Heart left ventricle (tissue), 16 donors: Measurements from ENCODE around the gene SENP6. TPM values are rescaled to one million over a fixed set of nuclear protein-coding genes. Genes with fewer than 3 reads are reported as not detected.
A peak's percentile ranks its signal among the peaks of the same experiment; 100 is the strongest.

Experiments used
- ATAC-seq, 4 donors: fragments of 200-7000 bp; cut with Tn5 transposase; one replicate each; pipeline ENCODE4 v1.9.1; 2020 to 2022; ENCODE audit warnings: moderate library complexity in 4 of 4, mild to moderate bottlenecking in 3 of 4, moderate number of reproducible peaks in 1 of 4
- DNase-seq, 5 donors: peaks; one replicate each; pipeline ENCODE4 v3.0.0-alpha.2; 2020
- H3K27ac ChIP-seq, 12 donors: fragments of 200-600 bp; sonication (generic) in 4 of 12; one replicate each; pipeline versions ENCODE4 v1.5.0 to v1.8.0; 2016 to 2022; ENCODE audit warnings: mild to moderate bottlenecking in 2 of 12
- H3K27me3 ChIP-seq, 9 donors: fragments of 200-600 bp; sonication (generic) in 2 of 9; one replicate each; pipeline versions ENCODE4 v1.5.1 to v1.8.0; 2016 to 2022; ENCODE audit warnings: mild to moderate bottlenecking in 3 of 9
- H3K36me3 ChIP-seq, 9 donors: fragments of 200-600 bp; sonication (generic) in 2 of 9; one replicate each; pipeline versions ENCODE4 v1.5.0 to v1.8.0; 2018 to 2022; ENCODE audit warnings: mild to moderate bottlenecking in 2 of 9
- H3K4me1 ChIP-seq, 12 donors: fragments of 200-600 bp; sonication (generic) in 4 of 12; one replicate each; pipeline versions ENCODE4 v1.5.0 to v1.8.0; 2016 to 2022; ENCODE audit warnings: mild to moderate bottlenecking in 3 of 12
- H3K4me3 ChIP-seq, 12 donors: fragments of 200-600 bp; sonication (generic) in 4 of 12; one replicate each; pipeline versions ENCODE4 v1.5.0 to v1.8.0; 2017 to 2022; ENCODE audit warnings: mild to moderate bottlenecking in 9 of 12, moderate library complexity in 4 of 12
- H3K9me3 ChIP-seq, 12 donors: fragments of 200-600 bp; sonication (generic) in 4 of 12; one replicate each; pipeline versions ENCODE4 v1.5.0 to v1.8.0; 2016 to 2022; ENCODE audit warnings: mild to moderate bottlenecking in 1 of 12
- CTCF ChIP-seq, 12 donors: fragments of 200-600 bp; sonication (generic) in 4 of 12; IDR thresholded peaks; one replicate each; pipeline versions ENCODE4 v1.5.0 to v1.8.0; 2018 to 2022; ENCODE audit warnings: antibody characterized with exemption in 12 of 12, mild to moderate bottlenecking in 5 of 12
- POLR2A ChIP-seq, 2 donors: fragments of 450-650 bp; IDR thresholded peaks; one replicate each; pipeline ENCODE4 v1.6.1; 2017; ENCODE audit warnings: antibody characterized with exemption in 2 of 2, mild to moderate bottlenecking in 2 of 2, moderate library complexity in 2 of 2
- WGBS, 4 donors: extraction: QIAGEN DNeasy Blood & Tissue Kit in 2 of 4; methylation state at CpG; one replicate each; pipeline versions ENCODE4 v1.1.5 to v1.1.7; 2013 to 2018; 5-methylcytosine and 5-hydroxymethylcytosine counted together
- intact Hi-C, 10 donors: fragments of 100-400 bp; cut with DNase I; formaldehyde crosslinking; loops; one replicate each; pipeline versions ENCODE4 v1.11.1 to v1.14.2; 2022
- polyA plus RNA-seq, 2 donors: library from polyadenylated mRNA; stranded (reverse); fragments of 200-250 nt; gene quantifications; one replicate each; pipeline ENCODE4 v1.2.3, GENCODE V29; 2013
- total RNA-seq, 9 donors: library from RNA; depleted of rRNA in 2 of 9; stranded (reverse); fragments of >200 nt in 2 of 9; fragmentation: NEBNext Ultra II Directional in 3 of 9; extraction: Animal tissue kit (Norgen Biotek cat#: 25700) in 3 of 9; gene quantifications; one replicate each; pipeline versions ENCODE4 v1.1.0 to v1.2.4, GENCODE V29; 2016 to 2023
- donor health status: ischemic (EF 13 %, LVEDD 7.1; RV severe dilation, severe dysfunction).
- donor health status: healthy with polysubstance abuse.
- donor health status: DM: no; HTN: yes; CAD: no.
- donor health status: DM: no; HTN: no; CAD: no.
- donor health status: ischemic (EF 25% LVEDD 6.9; RV normal size, moderate dysfunction).
- donor health status: ischemic (EF 25% LVEDD 5.7; RV mildly dilated, moderate dysfunction).
- donor health status: healthy.
- donor health status: DM: yes; HTN: yes; CAD: no.
- donor health status: ischemic (EF 35%, LVEDD 5.7; RV mildly dilated, moderate dysfunction).
- donor health status: nonischemic (EF 11% LVEDD 7.7; RV severe dilation, severe dysfunction).
- donor health status: DM: yes; HTN: yes; CAD: no.
- donor health status: PGD.
- donor health status: ischemic (EF 29% LVEDD 5.4; RV normal size, mild dysfunction).
- donor health status: nonischemic (EF 23%, LVEDD 6.1; RV moderate dilation, normal function).

The SENP6 gene
- total and polyA plus RNA-seq, 11 donors, result 16.2 to 71.5 (median 53.9) TPM

- intact Hi-C loops, result no loop called here
- Histone ChIP-seq H3K27me3 (peaks cover 0 to 55% (median 0%) of the 10 kb centered on the region in 9 donors), H3K9me3 (no peaks in the 10 kb centered on the region), H3K36me3 (no peaks in the 10 kb centered on the region), H3K27ac (peak overlapping the region in 11 of 12 donors; percentile 71 to 90 (median 81)), H3K4me1 (peaks cover 0 to 33% (median 13%) of the 10 kb centered on the region in 12 donors), H3K4me3 (peak overlapping the region; percentile 64 to 100 (median 97))
- TF ChIP-seq CTCF (IDR thresholded peaks at IDR 0.05), result no peak
- no peak for TF ChIP-seq POLR2A (IDR thresholded peaks at IDR 0.05)
- 14 to 18% (median 16%) methylated on average over 15 to 17 of the region's 17 CpGs for WGBS, 4 donors
- no peak for DNase-seq
- ATAC-seq, result peak in 3 of 4 donors; percentile 61 to 67 (median 65)
These were observed 146.5 kb downstream of the SENP6 start for GRCh38 chr6:75748003-75748742.

GRCh38 chr6:75748743-75749538 lies 147.3 kb downstream of the SENP6 start, which contains the start of gene MYO6:
Gene MYO6 (plus strand): TSS chr6:75749239. CDS start chr6:75817548, 68,309 bp downstream.
- Histone ChIP-seq H3K4me1 (peaks cover 0 to 33% (median 13%) of the 10 kb centered on the region in 12 donors), H3K27me3 (peaks cover 0 to 55% (median 0%) of the 10 kb centered on the region in 9 donors), H3K27ac (peak within 1 kb of the TSS in 11 of 12 donors; percentile 71 to 90 (median 81)), H3K36me3 (no peaks in the 10 kb centered on the region), H3K4me3 (peak within 1 kb of the TSS; percentile 64 to 100 (median 97)), H3K9me3 (no peaks in the 10 kb centered on the region)
- peak; percentile 77 to 88 (median 83) for DNase-seq
- peak; percentile 84 to 98 (median 96) for ATAC-seq
- intact Hi-C loops, result no loop called here
- WGBS, 4 donors, result 0 to 1% (median 0%) methylated on average over 41 to 97 of the region's 97 CpGs
- TF ChIP-seq POLR2A (IDR thresholded peaks at IDR 0.05) (peak in 1 of 2 donors; percentile 84), CTCF (IDR thresholded peaks at IDR 0.05) (no peak)

GRCh38 chr6:75751443-75751842 lies 149.8 kb downstream of the SENP6 start:
- Histone ChIP-seq H3K4me1 (peaks cover 0 to 33% (median 13%) of the 10 kb centered on the region in 12 donors), H3K4me3 (peak overlapping the region in 1 of 12 donors; percentile 1), H3K27ac (no peak overlapping the region), H3K9me3 (no peaks in the 10 kb centered on the region), H3K36me3 (no peaks in the 10 kb centered on the region), H3K27me3 (peaks cover 0 to 43% (median 0%) of the 10 kb centered on the region in 9 donors)
- intact Hi-C loops, result no loop called here
- DNase-seq (no peak), ATAC-seq (no peak)
- no peak for TF ChIP-seq POLR2A (IDR thresholded peaks at IDR 0.05)
- TF ChIP-seq CTCF (IDR thresholded peaks at IDR 0.05), result no peak
- WGBS, 4 donors, result 56 to 75% (median 60%) methylated on average over 2 of the region's 2 CpGs

- Histone ChIP-seq H3K27ac (no peak overlapping the region), H3K9me3 (no peaks in the 10 kb centered on the region), H3K27me3 (peaks cover 0 to 33% (median 0%) of the 10 kb centered on the region in 9 donors), H3K4me3 (no peak overlapping the region), H3K4me1 (peaks cover 0 to 33% (median 13%) of the 10 kb centered on the region in 12 donors), H3K36me3 (no peaks in the 10 kb centered on the region)
- WGBS, 4 donors, result 71 to 80% (median 78%) methylated on average over 3 of the region's 3 CpGs
- TF ChIP-seq CTCF (IDR thresholded peaks at IDR 0.05) (no peak), POLR2A (IDR thresholded peaks at IDR 0.05) (no peak)
- ATAC-seq (no peak), DNase-seq (no peak)
- intact Hi-C loops, result no loop called here
These were observed 150.7 kb downstream of the SENP6 start for GRCh38 chr6:75752365-75752764.
